Measurements from ENCODE around the gene EIF6. TPM values are rescaled to one million over a fixed set of nuclear protein-coding genes. Genes with fewer than 3 reads are reported as not detected.
"Not testable (repeated sequence)": the region's sequence is repeated elsewhere in the genome, so short reads cannot be mapped to it uniquely, and the experiment has no call there.

Gene EIF6
- total RNA-seq, 1 experiment from 2014 or later: 228 TPM

- no peak for DNase-seq (ENCODE audit: low spot score)
Measured at GRCh38 chr20:35279533-35280174, 4.9 kb downstream of the EIF6 start.

DNA sequence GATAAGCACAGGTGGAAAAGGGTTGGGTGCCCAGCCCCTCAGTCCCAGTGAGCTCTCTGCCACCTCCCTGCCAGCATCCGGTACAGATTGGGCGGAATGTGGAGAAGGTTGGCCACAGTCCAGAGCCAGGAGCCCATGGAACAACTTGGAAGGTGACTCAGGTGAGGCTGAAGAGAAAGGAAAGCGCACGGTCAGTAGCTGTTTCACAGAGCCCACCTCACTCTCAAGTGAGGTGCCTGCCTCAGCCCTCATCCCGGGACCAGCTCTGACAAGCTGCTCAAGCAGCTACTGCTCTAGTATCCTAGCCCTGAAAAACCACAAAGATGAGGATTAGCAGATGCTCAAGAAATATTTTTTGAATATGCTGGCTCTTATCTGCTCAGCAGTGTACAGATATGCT, 5.5 kb downstream of the EIF6 start:
- DNase-seq (ENCODE audit: low spot score): no peak

GRCh38 chr20:35277531-35278395, 6.8 kb downstream of the EIF6 start, which contains the start of gene MMP24OS:
Gene MMP24OS (minus strand): TSS chr20:35278122. CDS start chr20:35277929, 193 bp downstream.
- peak; percentile 86 for DNase-seq (ENCODE audit: low spot score)

- DNase-seq (ENCODE audit: low spot score): no peak
Measured at GRCh38 chr20:35277127-35277526, 7.4 kb downstream of the EIF6 start.

DNA sequence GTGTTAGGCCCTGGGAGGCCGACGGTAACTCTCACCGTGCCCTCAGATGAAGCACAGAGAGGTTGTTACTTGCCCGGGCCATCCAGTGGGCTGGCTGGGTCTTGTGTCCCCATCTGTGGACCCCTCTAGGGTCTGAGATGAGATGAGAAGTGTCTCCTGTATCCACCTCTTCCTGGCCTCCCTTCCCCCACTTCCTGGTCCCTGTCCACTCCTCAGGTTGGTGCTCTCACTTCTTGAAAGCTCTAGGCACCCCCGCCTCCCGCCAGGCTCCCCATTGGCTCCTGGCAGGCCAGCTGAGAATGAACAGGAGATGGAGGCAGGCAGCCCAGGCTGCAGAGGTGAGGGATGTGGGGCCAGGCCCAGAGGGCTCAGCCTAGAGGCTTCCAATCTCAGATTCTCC, 8.2 kb downstream of the EIF6 start:
- DNase-seq (ENCODE audit: low spot score): no peak

DNA sequence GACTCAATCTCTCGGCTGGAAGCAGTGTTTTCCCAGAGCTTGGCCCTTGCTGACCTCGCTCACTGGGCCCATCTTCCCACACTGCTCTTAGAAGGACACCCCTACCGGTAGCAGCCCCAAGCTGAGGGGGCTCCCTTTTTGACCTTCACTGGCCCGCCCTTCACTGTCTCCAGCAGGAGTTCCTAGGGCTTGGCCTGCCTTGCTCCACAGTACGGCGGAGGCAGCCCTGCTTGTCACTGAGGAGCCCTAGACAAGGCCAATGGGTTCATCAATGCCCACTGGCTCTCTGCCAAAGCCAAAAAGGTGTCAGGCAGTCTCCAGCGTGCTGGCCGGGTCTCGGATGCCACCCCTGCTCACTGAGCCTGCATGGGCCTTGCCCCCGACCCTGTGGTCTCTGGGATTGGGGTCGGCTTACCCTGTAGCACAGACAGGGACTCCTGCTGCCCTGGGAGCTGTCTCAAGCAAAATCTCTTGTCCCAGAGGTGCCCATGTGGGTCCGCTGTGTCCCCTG, 8.8 kb downstream of the EIF6 start:
- no peak for DNase-seq (ENCODE audit: low spot score)

DNA sequence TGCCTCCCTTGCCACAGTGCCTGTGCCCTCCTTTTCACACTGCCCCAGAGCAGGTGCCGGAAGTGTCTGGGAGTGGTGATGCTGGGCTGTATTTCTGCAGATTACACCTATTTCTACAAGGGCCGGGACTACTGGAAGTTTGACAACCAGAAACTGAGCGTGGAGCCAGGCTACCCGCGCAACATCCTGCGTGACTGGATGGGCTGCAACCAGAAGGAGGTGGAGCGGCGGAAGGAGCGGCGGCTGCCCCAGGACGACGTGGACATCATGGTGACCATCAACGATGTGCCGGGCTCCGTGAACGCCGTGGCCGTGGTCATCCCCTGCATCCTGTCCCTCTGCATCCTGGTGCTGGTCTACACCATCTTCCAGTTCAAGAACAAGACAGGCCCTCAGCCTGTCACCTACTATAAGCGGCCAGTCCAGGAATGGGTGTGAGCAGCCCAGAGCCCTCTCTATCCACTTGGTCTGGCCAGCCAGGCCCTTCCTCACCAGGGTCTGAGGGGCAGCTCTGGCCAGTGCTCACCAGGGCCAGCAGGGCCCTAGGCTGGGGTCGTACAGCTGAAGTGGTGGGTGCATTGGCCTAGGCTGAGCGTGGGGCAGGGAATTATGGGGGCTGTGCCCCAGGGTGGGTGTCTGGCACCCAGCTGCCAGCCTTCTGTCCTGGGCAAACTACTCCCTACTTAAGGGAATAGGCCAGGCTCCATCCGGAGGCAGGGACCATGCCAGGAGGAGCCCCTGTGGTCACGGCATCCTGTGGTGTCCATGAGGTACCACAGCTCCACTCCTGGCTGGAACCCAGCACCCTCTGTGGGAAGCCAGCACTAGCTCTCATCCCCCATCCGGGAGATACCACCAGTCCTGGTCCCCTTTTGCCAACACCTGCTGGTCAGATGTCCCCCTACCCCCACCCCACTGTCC, 10.1 kb downstream of the EIF6 start:
- DNase-seq (ENCODE audit: low spot score): no peak

GRCh38 chr20:35273449-35274171, 11.0 kb downstream of the EIF6 start:
- no peak for DNase-seq (ENCODE audit: low spot score)

GRCh38 chr20:35271904-35272303, 12.7 kb downstream of the EIF6 start:
- DNase-seq (ENCODE audit: low spot score): no peak

DNA sequence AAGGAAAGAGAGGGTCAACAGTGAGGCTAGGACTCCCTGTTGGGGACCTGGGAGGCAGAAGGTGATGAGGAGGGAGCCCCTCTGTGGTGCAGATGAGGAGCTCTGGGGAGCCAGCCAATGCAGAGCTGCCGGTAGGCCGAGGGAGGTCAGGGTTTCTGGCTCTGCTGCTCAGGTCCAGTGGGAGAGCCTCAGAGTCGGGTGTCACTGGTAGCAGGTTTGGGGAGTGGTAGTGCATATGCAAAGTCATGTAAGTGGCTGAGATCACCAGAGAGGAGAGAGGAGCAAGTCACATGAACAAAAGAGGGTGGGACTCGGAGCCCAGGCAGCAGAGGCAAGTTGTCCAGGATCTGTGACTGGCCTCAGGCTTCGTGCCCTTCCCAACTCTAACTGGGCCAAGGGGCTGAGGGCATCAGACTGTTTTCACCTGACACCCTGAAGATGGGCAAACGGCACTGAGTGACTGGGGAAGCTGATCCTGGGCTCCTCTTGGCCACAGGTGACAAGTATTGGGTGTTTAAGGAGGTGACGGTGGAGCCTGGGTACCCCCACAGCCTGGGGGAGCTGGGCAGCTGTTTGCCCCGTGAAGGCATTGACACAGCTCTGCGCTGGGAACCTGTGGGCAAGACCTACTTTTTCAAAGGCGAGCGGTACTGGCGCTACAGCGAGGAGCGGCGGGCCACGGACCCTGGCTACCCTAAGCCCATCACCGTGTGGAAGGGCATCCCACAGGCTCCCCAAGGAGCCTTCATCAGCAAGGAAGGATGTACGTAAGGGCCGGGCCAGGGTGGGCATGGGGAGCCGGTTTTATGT, 13.3 kb downstream of the EIF6 start:
- no peak for DNase-seq (ENCODE audit: low spot score)

DNA sequence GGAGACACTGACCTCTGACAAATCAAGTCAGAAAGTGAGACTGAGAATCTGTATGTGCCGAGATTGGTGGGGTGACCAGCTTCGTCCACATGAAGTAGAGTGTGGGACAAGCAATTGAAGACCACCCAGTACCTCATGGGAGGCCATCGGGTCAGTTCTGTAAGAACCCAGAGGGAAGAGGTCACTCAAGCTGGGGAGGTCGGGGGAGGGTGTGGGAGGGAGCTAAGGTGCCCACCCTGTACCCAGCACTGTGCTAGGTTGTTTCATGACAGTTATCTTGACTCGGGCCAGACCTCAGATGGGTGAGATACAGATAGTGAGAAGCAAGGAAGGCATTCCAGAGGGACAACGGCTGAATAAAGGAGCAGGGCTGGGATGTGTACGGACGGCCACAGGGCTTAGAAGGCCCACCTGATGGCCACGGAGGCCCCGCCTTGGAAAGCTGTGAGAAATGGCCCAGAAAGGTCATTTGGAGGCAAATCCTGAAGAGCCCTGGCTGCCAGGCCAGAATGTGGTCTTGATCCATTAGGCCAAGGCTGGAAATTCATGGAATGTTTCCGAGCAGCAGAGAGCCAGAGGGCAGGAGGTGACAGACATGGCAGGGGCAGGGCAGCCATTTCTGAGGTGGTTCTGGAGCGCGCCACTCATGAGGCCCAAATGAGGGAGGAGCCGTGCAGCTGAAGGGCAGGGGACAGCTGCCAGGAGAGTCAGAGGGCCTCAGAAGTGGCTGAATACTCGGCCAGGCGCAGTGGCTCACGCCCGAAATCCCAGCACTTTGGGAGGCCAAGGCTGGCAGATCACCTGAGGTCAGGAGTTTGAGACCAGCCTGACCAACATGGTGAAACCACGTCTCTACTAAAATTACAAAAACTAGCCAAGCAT, 14.3 kb downstream of the EIF6 start:
- DNase-seq (ENCODE audit: low spot score): no peak

- DNase-seq (ENCODE audit: low spot score): peak; percentile 56
Measured at GRCh38 chr20:35269055-35269781, 15.4 kb downstream of the EIF6 start.

- DNase-seq (ENCODE audit: low spot score): no peak
Measured at GRCh38 chr20:35267092-35267491, 17.5 kb downstream of the EIF6 start.

DNA sequence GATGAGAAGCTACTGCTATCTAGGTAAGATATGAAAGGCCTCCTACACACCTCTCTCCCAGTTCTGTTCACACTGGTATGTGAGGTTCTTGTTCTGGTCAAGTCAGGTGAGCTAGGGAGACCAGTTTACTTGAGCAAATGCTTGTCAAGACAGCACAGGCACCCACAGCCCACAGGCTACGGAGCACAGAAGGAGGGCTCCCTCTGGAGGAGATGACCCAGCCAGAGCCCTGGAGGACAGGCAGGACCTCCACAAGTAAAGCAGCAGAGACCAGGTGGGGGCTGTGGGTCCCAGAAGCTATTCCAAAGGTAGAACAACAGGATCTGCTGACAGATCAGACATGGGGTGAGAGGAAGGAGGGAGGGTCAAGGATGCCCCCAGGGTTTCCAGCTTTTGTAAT, 19.8 kb downstream of the EIF6 start:
- no peak for DNase-seq (ENCODE audit: low spot score)

DNA sequence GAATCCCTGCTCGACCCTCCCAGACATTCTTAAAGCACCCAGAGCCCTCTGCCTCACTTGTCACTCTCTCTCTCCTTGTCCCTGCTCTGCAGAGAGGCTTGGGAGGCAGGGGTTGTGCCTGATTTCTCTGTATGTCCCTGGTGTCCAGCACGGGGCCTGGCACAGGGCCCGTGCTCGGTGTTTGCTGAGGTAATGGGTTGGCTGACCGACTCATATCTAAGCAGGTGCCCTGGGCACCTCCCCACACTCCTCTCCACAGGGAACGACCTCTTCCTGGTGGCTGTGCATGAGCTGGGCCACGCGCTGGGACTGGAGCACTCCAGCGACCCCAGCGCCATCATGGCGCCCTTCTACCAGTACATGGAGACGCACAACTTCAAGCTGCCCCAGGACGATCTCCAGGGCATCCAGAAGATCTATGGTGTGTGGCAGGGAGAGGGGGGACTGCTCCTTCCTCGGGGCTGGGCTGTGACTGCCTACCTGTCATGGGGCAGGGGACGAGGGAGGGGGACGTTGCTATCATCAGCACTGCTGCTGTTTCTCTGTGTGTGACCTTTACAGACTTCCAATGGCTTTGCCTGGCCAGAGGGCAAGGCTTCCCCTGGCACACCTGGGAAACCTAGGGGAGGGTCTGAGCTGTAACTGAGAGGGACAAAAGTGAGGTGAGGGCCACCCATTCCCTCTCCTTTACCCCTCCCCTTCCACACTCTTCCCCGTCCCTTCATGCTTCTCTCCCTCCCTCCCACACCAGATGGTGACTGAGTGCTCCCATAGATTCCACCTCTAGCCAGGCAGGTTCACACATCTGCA, 20.8 kb downstream of the EIF6 start:
- no peak for DNase-seq (ENCODE audit: low spot score)

- peak; percentile 63 for DNase-seq (ENCODE audit: low spot score)
Measured at GRCh38 chr20:35262731-35263531, 21.6 kb downstream of the EIF6 start.

DNA sequence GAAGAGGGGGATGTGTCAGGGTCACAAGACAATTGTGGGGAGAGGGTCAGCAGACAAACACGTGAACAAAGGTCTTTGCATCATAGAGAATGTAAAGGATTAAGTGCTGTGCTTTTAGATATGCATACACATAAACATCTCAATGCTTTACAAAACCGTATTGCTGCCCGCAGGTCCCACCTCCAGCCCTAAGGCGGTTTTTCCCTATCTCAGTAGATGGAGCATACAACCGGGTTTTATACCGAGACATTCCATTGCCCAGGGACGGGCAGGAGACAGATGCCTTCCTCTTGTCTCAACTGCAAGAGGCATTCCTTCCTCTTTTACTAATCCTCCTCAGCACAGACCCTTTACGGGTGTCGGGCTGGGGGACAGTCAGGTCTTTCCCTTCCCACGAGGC, 22.3 kb downstream of the EIF6 start:
- not testable (repeated sequence) for DNase-seq (ENCODE audit: low spot score)
